K562 (cell line): ENCODE measurements around the gene DRD3. TPM values are rescaled to one million over a fixed set of nuclear protein-coding genes. Genes with fewer than 3 reads are reported as not detected.

Source experiments
- ATAC-seq: fragments of 200-7000 bp; cut with Tn5 transposase; 3 replicates; pipeline ENCODE4 v1.9.1; 2020; ENCODE audit warnings: moderate library complexity
- BruUV-seq: library from RNA; stranded (reverse); fragments of 400-500 nt; replicated peaks from 2 replicates; lab custom pipeline; 2021; lab: Mats Ljungman, UMichigan
- CTCF ChIA-PET: fragments of 300-600 bp; formaldehyde crosslinking; extraction: SDS; loops from one replicate; lab custom pipeline; 2021; ENCODE audit warnings: low intra/inter-chr PET ratio; lab: Yijun Ruan, JAX
- POLR2A ChIA-PET: fragments of 300-600, 350-650 bp; sonication (Branson Sonifier 250); formaldehyde crosslinking; extraction: SDS; loops from one replicate; lab custom pipeline; 2021; ENCODE audit warnings: antibody characterized with exemption, inconsistent platforms; lab: Yijun Ruan, JAX
- DNase-seq, 4 experiments: peaks; one replicate each; pipeline versions ENCODE4 v3.0.0 to v3.0.0-alpha.2; 2011 to 2018; ENCODE audit warnings: low spot score in 3 of 4, mixed read lengths in 3 of 4; ENCODE audit errors: extremely low read depth in 1 of 4
- FAIRE-seq: peaks from 2 replicates; lab custom pipeline; 2011; peaks lifted over from hg19 to GRCh38; lab: Jason Lieb, UNC
- H2AFZ ChIP-seq: 2 replicates; pipeline ENCODE4 v1.6.0; 2011; ENCODE audit warnings: low read depth, low read length, control low read depth, inconsistent platforms
- H3K27ac ChIP-seq: fragments of 200-600 bp; 3 replicates; pipeline ENCODE4 v1.8.0; 2011; ENCODE audit warnings: low read depth, mild to moderate bottlenecking, control low read depth, inconsistent platforms, low read length, moderate library complexity, mixed read lengths; ENCODE audit errors: extremely low read depth
- H3K27me3 ChIP-seq, 2 experiments: fragments of 300-600 bp in 1 of 2; 2 replicates in 1 of 2; 3 replicates in 1 of 2; pipeline versions ENCODE4 v1.6.0 to v1.8.0; 2011; ENCODE audit warnings: inconsistent platforms in 2 of 2, low read length in 2 of 2, mild to moderate bottlenecking in 1 of 2, mixed read lengths in 1 of 2, moderate library complexity in 1 of 2; ENCODE audit not compliant: control insufficient read depth in 2 of 2, insufficient read depth in 2 of 2
- H3K36me3 ChIP-seq: fragments of 300-600 bp; 3 replicates; pipeline ENCODE4 v1.8.0; 2011; ENCODE audit warnings: mild to moderate bottlenecking, low read length, inconsistent platforms; ENCODE audit not compliant: control insufficient read depth, insufficient read depth
- H3K4me1 ChIP-seq, 2 experiments: fragments of 200-600 bp in 1 of 2; replicated peaks in 1 of 2; 2 replicates in 1 of 2; 3 replicates in 1 of 2; pipeline versions ENCODE4 v1.5.1 to v1.8.0; 2011; ENCODE audit warnings: inconsistent platforms in 2 of 2, low read length in 2 of 2, mild to moderate bottlenecking in 1 of 2, mixed read lengths in 1 of 2, moderate library complexity in 1 of 2; ENCODE audit not compliant: control insufficient read depth in 2 of 2, insufficient read depth in 2 of 2
- H3K4me2 ChIP-seq: 2 replicates; pipeline ENCODE4 v1.6.1; 2011; ENCODE audit warnings: low read length, control low read depth, inconsistent platforms, mixed read lengths; ENCODE audit not compliant: insufficient read depth
- H3K4me3 ChIP-seq: fragments of 200-600 bp; sonication (generic), shearing (Covaris generic); 2 replicates; pipeline ENCODE4 v1.5.1; 2016; ENCODE audit warnings: control low read depth, inconsistent platforms
- H3K79me2 ChIP-seq: fragments of 200-600 bp; 3 replicates; pipeline ENCODE4 v1.8.0; 2011; ENCODE audit warnings: low read length, inconsistent platforms; ENCODE audit not compliant: control insufficient read depth, insufficient read depth
- H3K9ac ChIP-seq, 2 experiments: 2 replicates each; pipeline versions ENCODE4 v1.6.0 to v1.6.1; 2011; ENCODE audit warnings: low read depth in 2 of 2, low read length in 2 of 2, control low read depth in 1 of 2, inconsistent platforms in 1 of 2, mild to moderate bottlenecking in 1 of 2, mixed read lengths in 1 of 2; ENCODE audit not compliant: insufficient read depth in 1 of 2
- H3K9me1 ChIP-seq: one replicate; pipeline ENCODE4 v1.6.0; 2011; ENCODE audit warnings: inconsistent platforms, mild to moderate bottlenecking, low read length, moderate library complexity; ENCODE audit not compliant: control insufficient read depth, insufficient read depth
- H3K9me3 ChIP-seq: replicated peaks from 2 replicates; pipeline ENCODE4 v1.5.1; 2011; ENCODE audit warnings: low read depth, low read length, inconsistent platforms; ENCODE audit not compliant: control insufficient read depth, insufficient read depth
- H4K20me1 ChIP-seq: replicated peaks from 2 replicates; pipeline ENCODE4 v1.6.1; 2011; ENCODE audit warnings: low read length, inconsistent platforms, mixed read lengths; ENCODE audit not compliant: control insufficient read depth, insufficient read depth
- ELF4 ChIP-seq: fragments of 450-650 bp; formaldehyde crosslinking; IDR thresholded peaks from 2 replicates; pipeline ENCODE4 v1.4.0; 2022; ENCODE audit warnings: missing genetic modification characterization
- KDM1A ChIP-seq, 2 experiments: fragments of 450-650 bp; IDR thresholded peaks; 2 replicates each; pipeline ENCODE4 v1.6.1; 2016; ENCODE audit warnings: mild to moderate bottlenecking in 2 of 2
- MED1 ChIP-seq: sonication (generic); formaldehyde crosslinking; IDR thresholded peaks from 2 replicates; pipeline ENCODE4 v1.8.1; 2023; ENCODE audit warnings: missing genetic modification reagents, borderline replicate concordance
- POLR2G ChIP-seq: fragments of 200-400 bp; formaldehyde crosslinking; IDR thresholded peaks from 2 replicates; pipeline ENCODE4 v1.6.1; 2017; ENCODE audit warnings: low read depth, mild to moderate bottlenecking, antibody characterized with exemption, low read length, moderate library complexity
- POU5F1 ChIP-seq: fragments of 150-350 bp; IDR thresholded peaks from 2 replicates; pipeline ENCODE4 v1.6.1; 2014; ENCODE audit warnings: borderline replicate concordance, low read length, low read depth, mild to moderate bottlenecking; ENCODE audit not compliant: partially characterized antibody
- PYGO2 ChIP-seq: fragments of 450-650 bp; IDR thresholded peaks from 2 replicates; pipeline ENCODE4 v1.6.1; 2016; ENCODE audit warnings: mild to moderate bottlenecking, missing genetic modification characterization, moderate library complexity, missing compliant biosample characterization
- TAF1 ChIP-seq: IDR thresholded peaks from 2 replicates; pipeline ENCODE4 v1.6.1; 2011; ENCODE audit warnings: mild to moderate bottlenecking, low read length, moderate library complexity; ENCODE audit not compliant: insufficient read depth, control insufficient read depth, severe bottlenecking; ENCODE audit errors: extremely low read depth
- ZNF3 ChIP-seq: fragments of 250-450 bp; sonication (Bioruptor Pico); IDR thresholded peaks from 2 replicates; pipeline ENCODE4 v1.5.0; 2021; ENCODE audit warnings: mild to moderate bottlenecking, moderate library complexity
- ZNF444 ChIP-seq: fragments of 250-450 bp; sonication (Bioruptor Pico); IDR thresholded peaks from 2 replicates; pipeline ENCODE4 v1.4.0; 2020; ENCODE audit warnings: mild to moderate bottlenecking, moderate library complexity
- WGBS: fragments of 100-300 bp; shearing (Covaris generic); methylation state at CpG from one replicate; pipeline ENCODE4 v1.1.6; 2016; ENCODE audit warnings: low coverage, mixed read lengths; ENCODE audit not compliant: insufficient coverage; ENCODE audit errors: missing lambda C conversion rate; 5-methylcytosine and 5-hydroxymethylcytosine counted together
- in situ Hi-C: fragments of 300-500 bp; cut with MboI; formaldehyde crosslinking; loops from 4 replicates; pipeline ENCODE4 v1.15.0; 2018; ENCODE audit warnings: inconsistent platforms, mixed read lengths
- intact Hi-C: fragments of 100-400 bp; cut with micrococcal nuclease; formaldehyde crosslinking; loops from 2 replicates; pipeline ENCODE4 v1.14.2; 2022
- polyA plus RNA-seq, 8 experiments: library from polyadenylated mRNA; depleted of rRNA in 4 of 8; stranded (reverse) in 5 of 8; unstranded in 3 of 8; fragments of >200 nt; fragmentation: Nextera tagmentation in 2 of 8; fragmentation: Illumina TruSeq in 1 of 8; extraction: Ambion mirVana in 2 of 8; extraction: Trizol in 1 of 8; gene quantifications; 2 replicates each; pipeline versions ENCODE4 v1.2.1 to v1.2.3, GENCODE V29; 2011 to 2014; ENCODE audit warnings: inconsistent platforms in 1 of 8, missing spikeins in 1 of 8
- total RNA-seq, 7 experiments: library from RNA; depleted of rRNA in 6 of 7; stranded (reverse); fragments of >200 nt in 6 of 7; fragmentation: Illumina TruSeq in 2 of 7; extraction: Trizol in 2 of 7; gene quantifications; 2 replicates each; pipeline versions ENCODE4 v1.2.1 to v1.2.3, GENCODE V29; 2011 to 2021; ENCODE audit warnings: low replicate concordance in 1 of 7
- TF ChIP-seq, protein P1 (sequence below): sonication (generic); formaldehyde crosslinking; IDR thresholded peaks from 2 replicates; pipeline ENCODE4 v1.8.0; 2022; ENCODE audit warnings: missing genetic modification reagents, mild to moderate bottlenecking, borderline replicate concordance
- TF ChIP-seq, protein P2 (sequence below): fragments of 450-650 bp; formaldehyde crosslinking; IDR thresholded peaks from 2 replicates; pipeline ENCODE4 v1.4.0; 2022; ENCODE audit warnings: missing genetic modification characterization
- TF ChIP-seq, protein P3 (sequence below): sonication (generic); formaldehyde crosslinking; IDR thresholded peaks from 2 replicates; pipeline ENCODE4 v1.8.1; 2023; ENCODE audit warnings: missing genetic modification reagents, mild to moderate bottlenecking, borderline replicate concordance
- TF ChIP-seq, protein P4 (sequence below): fragments of 450-650 bp; IDR thresholded peaks from 2 replicates; pipeline ENCODE4 v1.6.1; 2016; ENCODE audit warnings: low read depth, mild to moderate bottlenecking, moderate library complexity
- TF ChIP-seq, protein P5 (sequence below): sonication (generic); IDR thresholded peaks from 2 replicates; pipeline ENCODE4 v1.6.1; 2016

Gene DRD3
- total and polyA plus RNA-seq, 9 of the 15 experiments (the other 6 are each of a cell fraction or from before 2014, with no cell fraction given), result not detected

DNA sequence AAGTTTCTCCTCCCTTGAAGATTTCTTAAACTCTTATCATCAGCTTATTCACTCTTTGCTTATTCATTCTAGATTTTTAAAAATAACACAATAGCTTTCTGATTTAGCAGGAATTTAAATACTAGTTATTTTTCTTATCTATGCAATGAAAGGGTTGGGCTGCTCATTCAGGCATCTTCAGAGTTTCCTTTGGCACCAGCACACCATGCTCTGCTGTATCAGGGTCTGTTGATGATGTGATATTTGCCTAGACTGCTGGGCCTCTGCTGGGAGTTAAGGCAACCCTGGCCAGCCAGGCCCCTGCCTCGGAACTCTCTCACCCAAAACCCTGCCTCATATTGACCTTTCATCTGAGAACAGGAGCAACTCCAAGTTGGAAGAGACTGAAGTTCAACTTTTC lies 35.0 kb downstream of the DRD3 start:
- Histone ChIP-seq H3K4me3 (no peak overlapping the region), H2AFZ (no peak overlapping the region), H3K27ac (no peak overlapping the region), H3K27me3 (peaks cover 0 to 5% of the 10 kb centered on the region in 2 experiments; a peak in 1 of 5 replicates), H3K4me2 (no peak overlapping the region), H4K20me1 (no peaks in the 10 kb centered on the region), H3K9ac (no peak overlapping the region), H3K36me3 (no peaks in the 10 kb centered on the region), H3K9me1 (no peaks in the 10 kb centered on the region), H3K79me2 (no peaks in the 10 kb centered on the region), H3K9me3 (no peaks in the 10 kb centered on the region), H3K4me1 (no peaks in the 10 kb centered on the region)
- ATAC-seq (no peak), FAIRE-seq (no peak), DNase-seq (no peak)
- 0% methylated on average over 1 of the region's 1 CpG for WGBS
- BruUV-seq, result no TSS peak
- CTCF ChIA-PET, result no interaction called here
- intact Hi-C loops, result no loop called here
- POLR2A ChIA-PET, result interaction anchor here (0.7 kb wide), 1 partner anchor 1005 kb away, joined by 3 read pairs; no protein-coding TSS in a partner anchor
- in situ Hi-C loops, result no loop called here
- TF ChIP-seq, protein P1, sequence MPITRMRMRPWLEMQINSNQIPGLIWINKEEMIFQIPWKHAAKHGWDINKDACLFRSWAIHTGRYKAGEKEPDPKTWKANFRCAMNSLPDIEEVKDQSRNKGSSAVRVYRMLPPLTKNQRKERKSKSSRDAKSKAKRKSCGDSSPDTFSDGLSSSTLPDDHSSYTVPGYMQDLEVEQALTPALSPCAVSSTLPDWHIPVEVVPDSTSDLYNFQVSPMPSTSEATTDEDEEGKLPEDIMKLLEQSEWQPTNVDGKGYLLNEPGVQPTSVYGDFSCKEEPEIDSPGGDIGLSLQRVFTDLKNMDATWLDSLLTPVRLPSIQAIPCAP (CRISPR knock-in tag), result no peak
- TF ChIP-seq ELF4 (CRISPR knock-in tag) (no peak), ZNF3 (CRISPR knock-in tag) (no peak), TAF1 (no peak), POLR2G (no peak), ZNF444 (no peak), PYGO2 (no peak), POU5F1 (no peak), MED1 (CRISPR knock-in tag) (no peak), KDM1A (IDR thresholded peaks at IDR 0.05) (no peak)
- TF ChIP-seq, protein P2, sequence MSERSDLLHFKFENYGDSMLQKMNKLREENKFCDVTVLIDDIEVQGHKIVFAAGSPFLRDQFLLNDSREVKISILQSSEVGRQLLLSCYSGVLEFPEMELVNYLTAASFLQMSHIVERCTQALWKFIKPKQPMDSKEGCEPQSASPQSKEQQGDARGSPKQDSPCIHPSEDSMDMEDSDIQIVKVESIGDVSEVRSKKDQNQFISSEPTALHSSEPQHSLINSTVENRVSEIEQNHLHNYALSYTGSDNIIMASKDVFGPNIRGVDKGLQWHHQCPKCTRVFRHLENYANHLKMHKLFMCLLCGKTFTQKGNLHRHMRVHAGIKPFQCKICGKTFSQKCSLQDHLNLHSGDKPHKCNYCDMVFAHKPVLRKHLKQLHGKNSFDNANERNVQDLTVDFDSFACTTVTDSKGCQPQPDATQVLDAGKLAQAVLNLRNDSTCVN (CRISPR knock-in tag), result no peak
- TF ChIP-seq, protein P3, sequence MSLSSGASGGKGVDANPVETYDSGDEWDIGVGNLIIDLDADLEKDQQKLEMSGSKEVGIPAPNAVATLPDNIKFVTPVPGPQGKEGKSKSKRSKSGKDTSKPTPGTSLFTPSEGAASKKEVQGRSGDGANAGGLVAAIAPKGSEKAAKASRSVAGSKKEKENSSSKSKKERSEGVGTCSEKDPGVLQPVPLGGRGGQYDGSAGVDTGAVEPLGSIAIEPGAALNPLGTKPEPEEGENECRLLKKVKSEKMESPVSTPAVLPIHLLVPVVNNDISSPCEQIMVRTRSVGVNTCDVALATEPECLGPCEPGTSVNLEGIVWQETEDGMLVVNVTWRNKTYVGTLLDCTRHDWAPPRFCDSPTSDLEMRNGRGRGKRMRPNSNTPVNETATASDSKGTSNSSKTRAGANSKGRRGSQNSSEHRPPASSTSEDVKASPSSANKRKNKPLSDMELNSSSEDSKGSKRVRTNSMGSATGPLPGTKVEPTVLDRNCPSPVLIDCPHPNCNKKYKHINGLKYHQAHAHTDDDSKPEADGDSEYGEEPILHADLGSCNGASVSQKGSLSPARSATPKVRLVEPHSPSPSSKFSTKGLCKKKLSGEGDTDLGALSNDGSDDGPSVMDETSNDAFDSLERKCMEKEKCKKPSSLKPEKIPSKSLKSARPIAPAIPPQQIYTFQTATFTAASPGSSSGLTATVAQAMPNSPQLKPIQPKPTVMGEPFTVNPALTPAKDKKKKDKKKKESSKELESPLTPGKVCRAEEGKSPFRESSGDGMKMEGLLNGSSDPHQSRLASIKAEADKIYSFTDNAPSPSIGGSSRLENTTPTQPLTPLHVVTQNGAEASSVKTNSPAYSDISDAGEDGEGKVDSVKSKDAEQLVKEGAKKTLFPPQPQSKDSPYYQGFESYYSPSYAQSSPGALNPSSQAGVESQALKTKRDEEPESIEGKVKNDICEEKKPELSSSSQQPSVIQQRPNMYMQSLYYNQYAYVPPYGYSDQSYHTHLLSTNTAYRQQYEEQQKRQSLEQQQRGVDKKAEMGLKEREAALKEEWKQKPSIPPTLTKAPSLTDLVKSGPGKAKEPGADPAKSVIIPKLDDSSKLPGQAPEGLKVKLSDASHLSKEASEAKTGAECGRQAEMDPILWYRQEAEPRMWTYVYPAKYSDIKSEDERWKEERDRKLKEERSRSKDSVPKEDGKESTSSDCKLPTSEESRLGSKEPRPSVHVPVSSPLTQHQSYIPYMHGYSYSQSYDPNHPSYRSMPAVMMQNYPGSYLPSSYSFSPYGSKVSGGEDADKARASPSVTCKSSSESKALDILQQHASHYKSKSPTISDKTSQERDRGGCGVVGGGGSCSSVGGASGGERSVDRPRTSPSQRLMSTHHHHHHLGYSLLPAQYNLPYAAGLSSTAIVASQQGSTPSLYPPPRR (CRISPR knock-in tag), result no peak
- TF ChIP-seq, protein P4, sequence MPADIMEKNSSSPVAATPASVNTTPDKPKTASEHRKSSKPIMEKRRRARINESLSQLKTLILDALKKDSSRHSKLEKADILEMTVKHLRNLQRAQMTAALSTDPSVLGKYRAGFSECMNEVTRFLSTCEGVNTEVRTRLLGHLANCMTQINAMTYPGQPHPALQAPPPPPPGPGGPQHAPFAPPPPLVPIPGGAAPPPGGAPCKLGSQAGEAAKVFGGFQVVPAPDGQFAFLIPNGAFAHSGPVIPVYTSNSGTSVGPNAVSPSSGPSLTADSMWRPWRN, result no peak
- TF ChIP-seq, protein P5, sequence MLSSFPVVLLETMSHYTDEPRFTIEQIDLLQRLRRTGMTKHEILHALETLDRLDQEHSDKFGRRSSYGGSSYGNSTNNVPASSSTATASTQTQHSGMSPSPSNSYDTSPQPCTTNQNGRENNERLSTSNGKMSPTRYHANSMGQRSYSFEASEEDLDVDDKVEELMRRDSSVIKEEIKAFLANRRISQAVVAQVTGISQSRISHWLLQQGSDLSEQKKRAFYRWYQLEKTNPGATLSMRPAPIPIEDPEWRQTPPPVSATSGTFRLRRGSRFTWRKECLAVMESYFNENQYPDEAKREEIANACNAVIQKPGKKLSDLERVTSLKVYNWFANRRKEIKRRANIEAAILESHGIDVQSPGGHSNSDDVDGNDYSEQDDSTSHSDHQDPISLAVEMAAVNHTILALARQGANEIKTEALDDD, result no peak
